SK-N-SH (cell line): Measurements from ENCODE around the gene TRAF1. TPM values are rescaled to one million over a fixed set of nuclear protein-coding genes. Genes with fewer than 3 reads are reported as not detected.

ENCODE experiments used
- CTCF ChIA-PET: fragments of 300-600, 350-600 bp; formaldehyde crosslinking; extraction: SDS; loops from one replicate; lab custom pipeline; 2021; lab: Yijun Ruan, JAX
- POLR2A ChIA-PET: fragments of 350-600 bp; sonication (Branson Sonifier 250); formaldehyde crosslinking; extraction: SDS; loops from one replicate; lab custom pipeline; 2020; ENCODE audit warnings: antibody characterized with exemption, inconsistent platforms; lab: Yijun Ruan, JAX
- DNase-seq: peaks from one replicate; pipeline ENCODE4 v3.0.0; 2012
- H2AFZ ChIP-seq: fragments of 200-600 bp; sonication (generic); 2 replicates; pipeline ENCODE4 v1.8.1; 2016; ENCODE audit warnings: antibody characterized with exemption, mild to moderate bottlenecking, low read depth
- H3F3A ChIP-seq: fragments of 200-600 bp; sonication (generic); replicated peaks from 2 replicates; pipeline ENCODE3; 2016; ENCODE audit warnings: antibody characterized with exemption, mild to moderate bottlenecking; ENCODE audit not compliant: insufficient read depth
- H3K27ac ChIP-seq, 2 experiments: fragments of 200-500 bp in 1 of 2; fragments of 200-600 bp in 1 of 2; sonication (Bioruptor generic) in 1 of 2; sonication (generic), shearing (Covaris generic) in 1 of 2; 2 replicates each; pipeline versions ENCODE4 v1.5.1 to v1.6.1; 2014 to 2016; ENCODE audit warnings: low read depth in 2 of 2, inconsistent platforms in 1 of 2, low read length in 1 of 2, mild to moderate bottlenecking in 1 of 2, mixed read lengths in 1 of 2
- H3K27me3 ChIP-seq: fragments of 200-600 bp; sonication (generic), shearing (Covaris generic); 2 replicates; pipeline ENCODE4 v1.6.1; 2016; ENCODE audit warnings: mixed run types; ENCODE audit not compliant: insufficient read depth
- H3K36me3 ChIP-seq, 2 experiments: fragments of 200-500 bp in 1 of 2; fragments of 200-600 bp in 1 of 2; sonication (Bioruptor generic) in 1 of 2; sonication (generic) in 1 of 2; replicated peaks in 1 of 2; 2 replicates each; pipeline versions ENCODE3 to v1.5.1; 2014 to 2016; ENCODE audit warnings: low read length in 1 of 2, mild to moderate bottlenecking in 1 of 2; ENCODE audit not compliant: insufficient read depth in 2 of 2, control insufficient read depth in 1 of 2
- H3K4me1 ChIP-seq, 2 experiments: fragments of 200-500 bp in 1 of 2; fragments of 200-600 bp in 1 of 2; sonication (Bioruptor generic) in 1 of 2; sonication (generic), shearing (Covaris generic) in 1 of 2; 2 replicates each; pipeline versions ENCODE4 v1.5.1 to v1.6.1; 2014 to 2016; ENCODE audit warnings: low read depth in 1 of 2, low read length in 1 of 2, mixed run types in 1 of 2; ENCODE audit not compliant: insufficient read depth in 2 of 2, control insufficient read depth in 1 of 2
- H3K4me2 ChIP-seq: fragments of 200-600 bp; sonication (generic), shearing (Covaris generic); 2 replicates; pipeline ENCODE4 v1.6.1; 2017; ENCODE audit warnings: mixed run types
- H3K4me3 ChIP-seq, 2 experiments: fragments of 200-500 bp in 1 of 2; fragments of 200-600 bp in 1 of 2; sonication (Bioruptor generic) in 1 of 2; sonication (generic), shearing (Covaris generic) in 1 of 2; 2 replicates each; pipeline versions ENCODE4 v1.5.1 to v1.8.1; 2014 to 2016; ENCODE audit warnings: low read depth in 2 of 2, inconsistent platforms in 1 of 2, low read length in 1 of 2, mild to moderate bottlenecking in 1 of 2, mixed read lengths in 1 of 2, moderate library complexity in 1 of 2
- H3K79me2 ChIP-seq: fragments of 200-600 bp; sonication (generic); 2 replicates; pipeline ENCODE4 v1.8.1; 2017; ENCODE audit warnings: mild to moderate bottlenecking; ENCODE audit not compliant: insufficient read depth
- H3K9ac ChIP-seq: fragments of 200-600 bp; sonication (generic); 2 replicates; pipeline ENCODE4 v1.6.1; 2017; ENCODE audit warnings: mixed run types
- H3K9me2 ChIP-seq: fragments of 200-600 bp; sonication (generic); 2 replicates; pipeline ENCODE4 v1.6.1; 2017; ENCODE audit warnings: mixed run types
- H3K9me3 ChIP-seq: fragments of 200-600 bp; sonication (generic); 2 replicates; pipeline ENCODE4 v1.6.1; 2017; ENCODE audit warnings: mixed run types, mild to moderate bottlenecking, moderate library complexity
- H4K20me1 ChIP-seq: fragments of 200-600 bp; sonication (generic); 2 replicates; pipeline ENCODE4 v1.6.1; 2017; ENCODE audit warnings: mild to moderate bottlenecking, mixed run types; ENCODE audit not compliant: insufficient read depth
- CHD2 ChIP-seq: fragments of 150-350 bp; IDR thresholded peaks from 2 replicates; pipeline ENCODE4 v1.6.1; 2018; ENCODE audit warnings: low read length; ENCODE audit not compliant: partially characterized antibody
- CTCF ChIP-seq: fragments of 200-600 bp; sonication (generic); IDR thresholded peaks from 2 replicates; pipeline ENCODE4 v1.6.1; 2017; ENCODE audit warnings: antibody characterized with exemption, mild to moderate bottlenecking, moderate library complexity
- ELF1 ChIP-seq: IDR thresholded peaks from 2 replicates; pipeline ENCODE4 v1.4.0; 2012
- FOSL2 ChIP-seq: IDR thresholded peaks from 2 replicates; pipeline ENCODE4 v1.4.0; 2012; ENCODE audit warnings: low read depth, mild to moderate bottlenecking, moderate library complexity, borderline replicate concordance
- FOXM1 ChIP-seq: IDR thresholded peaks from 2 replicates; pipeline ENCODE4 v1.4.0; 2012; ENCODE audit warnings: low read depth, mild to moderate bottlenecking
- IRF3 ChIP-seq: fragments of 150-350 bp; IDR thresholded peaks from 2 replicates; pipeline ENCODE4 v1.6.1; 2016; ENCODE audit warnings: mild to moderate bottlenecking, low read depth, low read length
- NRF1 ChIP-seq: IDR thresholded peaks from 2 replicates; pipeline ENCODE4 v1.6.1; 2012; ENCODE audit warnings: low read depth, mild to moderate bottlenecking, low read length
- POLR2AphosphoS5 ChIP-seq: IDR thresholded peaks from 2 replicates; pipeline ENCODE4 v1.6.1; 2012; ENCODE audit warnings: low read depth, low read length
- RAD21 ChIP-seq: IDR thresholded peaks from 2 replicates; pipeline ENCODE4 v1.6.1; 2012; ENCODE audit warnings: mild to moderate bottlenecking, low read length
- TAF1 ChIP-seq: IDR thresholded peaks from 2 replicates; pipeline ENCODE4 v1.6.1; 2012; ENCODE audit warnings: low read depth, mild to moderate bottlenecking, low read length, moderate library complexity, borderline replicate concordance
- TCF12 ChIP-seq: IDR thresholded peaks from 2 replicates; pipeline ENCODE4 v1.4.0; 2012
- TEAD4 ChIP-seq: IDR thresholded peaks from 2 replicates; pipeline ENCODE4 v1.4.0; 2012; ENCODE audit warnings: mild to moderate bottlenecking, borderline replicate concordance; ENCODE audit not compliant: insufficient read depth
- USF1 ChIP-seq: IDR thresholded peaks from 2 replicates; pipeline ENCODE4 v1.4.0; 2012; ENCODE audit warnings: low read depth, borderline replicate concordance
- YY1 ChIP-seq: IDR thresholded peaks from 2 replicates; pipeline ENCODE4 v1.4.0; 2012; ENCODE audit warnings: low read depth, mild to moderate bottlenecking
- ZBTB33 ChIP-seq: IDR thresholded peaks from 2 replicates; pipeline ENCODE4 v1.4.0; 2012; ENCODE audit warnings: low read depth, borderline replicate concordance
- WGBS: methylation state at CpG from one replicate; pipeline ENCODE4 v1.1.6; 2017; ENCODE audit warnings: low lambda C conversion rate; 5-methylcytosine and 5-hydroxymethylcytosine counted together
- polyA plus RNA-seq, 3 experiments: library from polyadenylated mRNA; depleted of rRNA; stranded (reverse); fragments of >200 nt; gene quantifications; 2 replicates each; pipeline ENCODE4 v1.2.3, GENCODE V29; 2012
- TF ChIP-seq, protein P1 (sequence below): fragments of 150-350 bp; IDR thresholded peaks from 2 replicates; pipeline ENCODE4 v1.6.1; 2017; ENCODE audit warnings: antibody characterized with exemption, low read length, low read depth, borderline replicate concordance
- TF ChIP-seq, protein P2 (sequence below): IDR thresholded peaks from 2 replicates; pipeline ENCODE4; 2012
- TF ChIP-seq, protein P3 (sequence below): IDR thresholded peaks from 2 replicates; pipeline ENCODE4 v1.4.0; 2012; ENCODE audit warnings: low read depth

Gene TRAF1
- polyA plus RNA-seq, 1 of the 3 experiments (the other 2 are of a cell fraction): 1.2 TPM

GRCh38 chr9:120946259-120946658 lies 19.7 kb upstream of the TRAF1 start:
- no peak for DNase-seq
- Histone ChIP-seq H4K20me1 (no peaks in the 10 kb centered on the region), H3K4me1 (peaks cover 6 to 11% of the 10 kb centered on the region in 2 experiments; a peak in 3 of 4 replicates), H3K9ac (no peak overlapping the region), H3K4me2 (no peak overlapping the region), H3K9me3 (no peaks in the 10 kb centered on the region), H3K79me2 (no peaks in the 10 kb centered on the region), H3K9me2 (no peaks in the 10 kb centered on the region), H3K27ac (no peak overlapping the region), H2AFZ (no peak overlapping the region), H3K36me3 (no peaks in the 10 kb centered on the region), H3K27me3 (no peaks in the 10 kb centered on the region), H3K4me3 (no peak overlapping the region), H3F3A (peaks cover 5% of the 10 kb centered on the region)
- ChIA-PET POLR2A (no interaction called here), CTCF (interaction anchor here (1.3 to 1.4 kb wide), 2 partner anchors 9 to 10 kb away, joined by 3 to 4 read pairs; no protein-coding TSS in a partner anchor)
- WGBS: 82% methylated on average over 3 of the region's 3 CpGs
- TF ChIP-seq IRF3: no peak
- TF ChIP-seq NRF1: no peak
- no peak for TF ChIP-seq TAF1

DNA sequence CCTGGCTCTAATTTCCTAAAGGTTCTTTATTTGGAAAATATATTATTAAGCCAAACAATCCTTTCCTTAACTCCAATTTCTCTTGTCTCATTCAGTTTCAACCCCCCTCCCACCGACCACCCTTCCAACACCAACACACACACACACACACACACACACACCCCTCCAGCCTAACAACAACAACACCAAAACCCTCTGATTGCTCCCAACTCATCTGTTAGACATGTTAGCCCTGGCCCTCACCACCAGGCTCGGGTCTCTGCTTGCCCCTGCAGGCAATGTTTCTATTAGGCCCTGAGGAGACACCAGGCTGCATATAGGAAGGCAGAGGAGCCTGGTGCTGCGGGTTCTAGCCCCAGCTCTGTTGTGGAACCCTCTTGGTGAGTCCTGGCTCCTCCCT lies 18.4 kb upstream of the TRAF1 start:
- Histone ChIP-seq H3K27me3 (no peaks in the 10 kb centered on the region), H3K4me1 (peaks cover 6 to 17% of the 10 kb centered on the region in 2 experiments; a peak in 3 of 4 replicates)
- ChIA-PET POLR2A (no interaction called here), CTCF (no interaction called here)
- 78% methylated on average over 3 of the region's 3 CpGs for WGBS
- no peak for TF ChIP-seq POLR2AphosphoS5
- TF ChIP-seq TAF1: no peak
- TF ChIP-seq, protein P1, sequence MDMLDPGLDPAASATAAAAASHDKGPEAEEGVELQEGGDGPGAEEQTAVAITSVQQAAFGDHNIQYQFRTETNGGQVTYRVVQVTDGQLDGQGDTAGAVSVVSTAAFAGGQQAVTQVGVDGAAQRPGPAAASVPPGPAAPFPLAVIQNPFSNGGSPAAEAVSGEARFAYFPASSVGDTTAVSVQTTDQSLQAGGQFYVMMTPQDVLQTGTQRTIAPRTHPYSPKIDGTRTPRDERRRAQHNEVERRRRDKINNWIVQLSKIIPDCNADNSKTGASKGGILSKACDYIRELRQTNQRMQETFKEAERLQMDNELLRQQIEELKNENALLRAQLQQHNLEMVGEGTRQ: no peak
- TF ChIP-seq CHD2: no peak
- TF ChIP-seq RAD21: no peak
- TF ChIP-seq, protein P2, sequence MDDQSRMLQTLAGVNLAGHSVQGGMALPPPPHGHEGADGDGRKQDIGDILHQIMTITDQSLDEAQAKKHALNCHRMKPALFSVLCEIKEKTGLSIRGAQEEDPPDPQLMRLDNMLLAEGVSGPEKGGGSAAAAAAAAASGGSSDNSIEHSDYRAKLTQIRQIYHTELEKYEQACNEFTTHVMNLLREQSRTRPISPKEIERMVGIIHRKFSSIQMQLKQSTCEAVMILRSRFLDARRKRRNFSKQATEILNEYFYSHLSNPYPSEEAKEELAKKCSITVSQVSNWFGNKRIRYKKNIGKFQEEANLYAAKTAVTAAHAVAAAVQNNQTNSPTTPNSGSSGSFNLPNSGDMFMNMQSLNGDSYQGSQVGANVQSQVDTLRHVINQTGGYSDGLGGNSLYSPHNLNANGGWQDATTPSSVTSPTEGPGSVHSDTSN: no peak
- no peak for TF ChIP-seq TCF12
- TF ChIP-seq USF1: no peak
- no peak for TF ChIP-seq FOXM1
- no peak for TF ChIP-seq IRF3
- no peak for TF ChIP-seq ELF1
- TF ChIP-seq FOSL2: no peak
- no peak for TF ChIP-seq TEAD4
- TF ChIP-seq ZBTB33: no peak
- TF ChIP-seq, protein P3, sequence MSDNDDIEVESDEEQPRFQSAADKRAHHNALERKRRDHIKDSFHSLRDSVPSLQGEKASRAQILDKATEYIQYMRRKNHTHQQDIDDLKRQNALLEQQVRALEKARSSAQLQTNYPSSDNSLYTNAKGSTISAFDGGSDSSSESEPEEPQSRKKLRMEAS: no peak
- no peak for TF ChIP-seq YY1
- no peak for TF ChIP-seq CTCF
- TF ChIP-seq, all 33 proteins: peak for 0
- Histone ChIP-seq H3K9me2 (no peaks in the 10 kb centered on the region), H3F3A (peaks cover 5% of the 10 kb centered on the region), H3K4me3 (no peak overlapping the region), H3K9me3 (no peaks in the 10 kb centered on the region), H3K27ac (no peak overlapping the region), H3K79me2 (no peaks in the 10 kb centered on the region), H3K4me2 (no peak overlapping the region), H3K36me3 (no peaks in the 10 kb centered on the region), H2AFZ (no peak overlapping the region), H4K20me1 (no peaks in the 10 kb centered on the region), H3K9ac (no peak overlapping the region)
- DNase-seq: no peak
